ENCODE results near the gene PGAP6. TPM values are rescaled to one million over a fixed set of nuclear protein-coding genes. Genes with fewer than 3 reads are reported as not detected.
"Not testable (repeated sequence)": the region's sequence is repeated elsewhere in the genome, so short reads cannot be mapped to it uniquely, and the experiment has no call there.

Gene PGAP6
- polyA plus RNA-seq, 6 donors from 2014 or later: 7.1 to 24.3 (median 17.2) TPM

DNA sequence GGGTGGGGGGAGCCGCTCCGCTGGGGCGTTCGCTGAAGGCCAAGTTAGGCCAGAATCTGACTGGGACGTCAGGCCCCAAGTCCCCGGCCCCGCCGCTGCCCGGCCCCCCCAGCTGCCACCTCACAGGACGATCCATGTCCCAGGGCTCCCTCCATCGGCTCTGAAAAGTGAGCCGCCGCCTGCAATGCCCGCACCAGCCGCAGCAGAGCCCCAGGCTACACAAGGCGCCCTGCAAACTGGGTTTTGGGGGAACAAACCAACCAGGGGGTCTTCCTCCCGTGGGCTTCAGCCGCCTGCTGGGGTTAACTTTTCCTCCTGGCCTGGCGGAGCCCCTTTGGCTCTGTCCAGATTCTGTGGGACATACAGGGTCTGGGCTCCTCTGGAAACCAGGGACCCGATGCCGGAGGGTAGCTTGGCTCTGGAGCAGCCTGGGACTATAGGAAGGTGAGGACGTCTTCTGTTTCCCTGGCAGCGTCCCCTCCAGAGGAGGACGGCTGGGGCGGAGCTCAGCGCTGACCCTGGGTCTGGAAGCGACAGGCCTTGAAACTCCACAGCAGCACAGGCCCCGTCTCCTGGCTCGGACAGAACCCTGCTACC lies 16.1 kb upstream of the PGAP6 start:
- Mint-ChIP-seq H3K36me3 (no peaks in the 10 kb centered on the region), H3K4me3 (peak overlapping the region; percentile 69 to 96 (median 80)), H3K27ac (peak overlapping the region in 3 of 6 donors; percentile 84 to 94 (median 89)), H3K27me3 (no peaks in the 10 kb centered on the region), H3K4me1 (peaks cover 21 to 44% (median 22%) of the 10 kb centered on the region in 3 donors), H3K9me3 (no peaks in the 10 kb centered on the region)
- ATAC-seq (ENCODE audit: low read depth in 2 of 2) (no peak), DNase-seq (peak; percentile 25)

DNA sequence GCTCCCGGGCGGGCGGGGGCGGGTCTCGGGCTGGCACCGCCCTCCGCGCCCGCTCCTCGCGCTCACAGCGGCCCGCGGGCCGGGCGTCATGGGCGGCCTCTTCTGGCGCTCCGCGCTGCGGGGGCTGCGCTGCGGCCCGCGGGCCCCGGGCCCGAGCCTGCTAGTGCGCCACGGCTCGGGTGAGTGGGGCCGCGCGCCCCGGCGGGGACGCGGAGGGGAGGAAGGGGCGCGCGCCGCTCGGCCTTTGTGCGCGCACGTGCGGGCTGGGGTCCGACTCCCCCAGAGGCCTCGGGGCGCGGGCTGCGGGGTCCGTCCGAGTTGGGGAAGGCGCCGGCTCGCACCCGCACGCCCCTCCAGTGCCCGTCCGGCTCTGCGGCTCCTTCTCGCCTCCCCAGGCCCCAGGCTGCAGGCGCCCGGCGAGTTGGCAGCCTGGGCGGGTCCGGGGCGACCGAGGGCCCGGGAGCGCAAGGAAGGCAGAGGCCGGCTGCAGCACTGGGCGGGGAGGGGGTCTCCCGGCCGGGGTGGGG lies 15.4 kb upstream of the PGAP6 start, which contains the start of gene NME4:
NME4 (plus strand) TSS at position 65 of the 527 bp plus-strand sequence; CDS start at position 89, 24 bp downstream.
- peaks cover 21 to 44% (median 22%) of the 10 kb centered on the region in 3 donors for H3K4me1 Mint-ChIP-seq
- DNase-seq (peak; percentile 25), ATAC-seq (ENCODE audit: low read depth in 2 of 2) (no peak)
- peak within 1 kb of the TSS; percentile 1 to 95 (median 92) for H3K27ac Mint-ChIP-seq
- H3K9me3 Mint-ChIP-seq: no peaks in the 10 kb centered on the region
- H3K27me3 Mint-ChIP-seq: no peaks in the 10 kb centered on the region
- no peaks in the 10 kb centered on the region for H3K36me3 Mint-ChIP-seq
- H3K4me3 Mint-ChIP-seq: peak within 1 kb of the TSS; percentile 82 to 96 (median 92)

DNA sequence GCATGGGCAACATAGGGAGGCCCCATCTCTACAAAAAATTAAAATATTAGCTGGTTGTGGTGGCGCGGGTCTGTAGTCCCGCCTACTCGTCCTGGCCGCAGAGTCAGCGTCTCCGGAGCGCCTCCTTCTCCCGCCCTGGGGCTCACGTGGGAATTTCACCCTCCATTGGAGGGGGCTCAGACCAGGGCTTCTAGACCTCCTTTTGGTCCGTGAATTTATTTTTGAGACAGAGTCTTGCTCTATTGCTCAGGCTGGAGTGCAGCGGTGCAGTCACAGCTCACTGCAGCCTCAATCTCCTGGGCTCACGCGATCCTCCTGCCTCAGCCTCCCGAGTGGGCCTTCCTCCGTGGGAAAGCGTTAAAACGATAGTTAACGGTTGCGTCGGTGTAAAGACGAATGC lies 14.8 kb upstream of the PGAP6 start:
- H3K27ac Mint-ChIP-seq: peak overlapping the region in 5 of 6 donors; percentile 1 to 95 (median 87)
- peak overlapping the region; percentile 82 to 95 (median 91) for H3K4me3 Mint-ChIP-seq
- H3K4me1 Mint-ChIP-seq: peaks cover 21 to 43% (median 22%) of the 10 kb centered on the region in 3 donors
- H3K9me3 Mint-ChIP-seq: no peaks in the 10 kb centered on the region
- DNase-seq (no peak), ATAC-seq (ENCODE audit: low read depth in 2 of 2) (no peak)
- no peaks in the 10 kb centered on the region for H3K36me3 Mint-ChIP-seq
- H3K27me3 Mint-ChIP-seq: no peaks in the 10 kb centered on the region

DNA sequence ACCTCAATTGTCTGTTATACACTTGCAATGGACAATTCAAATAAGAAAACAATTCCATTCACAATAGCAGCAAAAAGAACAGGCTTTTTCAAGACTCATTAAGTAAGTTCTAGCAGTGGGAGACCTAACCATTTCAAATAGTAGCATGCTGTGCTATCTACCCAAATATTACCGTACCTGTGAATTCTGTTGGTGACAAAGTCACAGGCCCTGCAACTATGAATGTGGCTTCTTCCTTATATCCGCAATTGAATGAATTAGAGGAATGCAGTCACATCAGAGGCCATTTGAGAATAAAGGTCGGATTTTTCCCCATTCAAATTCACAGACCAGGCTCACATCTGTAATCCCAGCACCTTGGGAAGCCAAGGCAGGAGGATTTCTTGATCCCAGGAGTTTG lies 14.4 kb upstream of the PGAP6 start:
- H3K9me3 Mint-ChIP-seq: no peaks in the 10 kb centered on the region
- H3K4me1 Mint-ChIP-seq: peaks cover 21 to 43% (median 22%) of the 10 kb centered on the region in 3 donors
- H3K27me3 Mint-ChIP-seq: no peaks in the 10 kb centered on the region
- no peaks in the 10 kb centered on the region for H3K36me3 Mint-ChIP-seq
- peak overlapping the region; percentile 82 to 95 (median 91) for H3K4me3 Mint-ChIP-seq
- no peak for ATAC-seq (ENCODE audit: low read depth in 2 of 2)
- no peak for DNase-seq
- peak overlapping the region in 5 of 6 donors; percentile 1 to 95 (median 87) for H3K27ac Mint-ChIP-seq

DNA sequence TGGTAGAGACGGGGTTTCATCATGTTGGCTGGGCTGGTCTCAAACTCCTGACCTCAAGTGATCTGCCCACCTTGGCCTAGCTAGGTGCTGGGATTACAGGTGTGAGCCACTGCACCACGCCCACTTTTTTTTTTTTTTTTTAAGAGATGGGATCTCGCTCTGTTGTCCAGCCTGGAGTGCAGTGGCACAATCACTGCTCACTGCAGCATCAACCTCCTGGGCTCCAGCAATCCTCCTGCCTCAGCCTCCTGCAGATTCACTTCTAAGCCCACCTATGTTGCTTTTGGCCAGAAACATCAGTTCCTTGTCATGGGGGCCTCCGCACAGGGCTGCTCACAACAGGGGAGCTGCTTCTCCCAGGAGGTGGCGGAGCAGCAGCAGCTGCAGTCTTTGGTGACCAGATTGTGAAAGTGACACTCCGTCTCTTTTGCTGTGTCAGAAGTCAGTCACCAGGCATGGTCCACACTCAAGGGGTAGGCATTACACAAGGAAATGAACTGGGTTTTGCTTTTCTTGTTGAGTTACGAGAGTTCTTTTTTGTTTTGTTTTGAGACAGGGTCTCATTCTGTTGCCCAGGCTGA lies 10.8 kb upstream of the PGAP6 start:
- Mint-ChIP-seq H3K27me3 (no peaks in the 10 kb centered on the region), H3K4me3 (peak overlapping the region in 1 of 8 donors; percentile 21), H3K4me1 (peaks cover 9 to 28% (median 12%) of the 10 kb centered on the region in 3 donors)

DNA sequence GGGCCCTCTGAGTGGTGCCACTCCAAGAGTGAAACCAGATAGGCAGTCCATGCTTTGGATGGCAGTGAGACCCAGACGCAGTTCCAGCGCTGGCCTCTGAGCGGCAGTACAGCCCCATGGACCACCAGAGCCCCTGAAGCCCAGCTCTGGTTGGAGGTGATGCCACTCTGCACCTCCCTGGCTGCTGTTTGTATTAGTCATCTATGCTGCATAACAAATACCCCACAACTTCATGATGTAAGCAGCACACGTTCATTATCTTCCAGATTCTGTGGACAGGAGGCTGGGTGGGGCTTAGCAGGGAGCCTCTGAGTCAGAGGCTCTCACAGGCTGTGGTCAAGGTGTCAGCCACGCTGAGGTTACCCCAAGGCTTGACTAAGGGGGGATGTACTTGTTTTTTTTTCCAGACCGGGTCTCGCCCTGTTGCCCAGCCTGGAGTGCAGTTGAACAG lies 10.1 kb upstream of the PGAP6 start:
- no peaks in the 10 kb centered on the region for H3K9me3 Mint-ChIP-seq
- ATAC-seq (ENCODE audit: low read depth in 2 of 2) (peak; percentile 79 to 87), DNase-seq (peak; percentile 68)
- H3K4me3 Mint-ChIP-seq: peak overlapping the region in 2 of 8 donors; percentile 39 to 56
- H3K36me3 Mint-ChIP-seq: no peaks in the 10 kb centered on the region
- peaks cover 9 to 28% (median 11%) of the 10 kb centered on the region in 3 donors for H3K4me1 Mint-ChIP-seq
- H3K27ac Mint-ChIP-seq: no peak overlapping the region
- no peaks in the 10 kb centered on the region for H3K27me3 Mint-ChIP-seq

More for the DNA sequence above, 10.8 kb upstream of the PGAP6 start:
- Mint-ChIP-seq H3K27ac (no peak overlapping the region), H3K9me3 (no peaks in the 10 kb centered on the region), H3K36me3 (no peaks in the 10 kb centered on the region)
- ATAC-seq (ENCODE audit: low read depth in 2 of 2) (no peak), DNase-seq (no peak)

DNA sequence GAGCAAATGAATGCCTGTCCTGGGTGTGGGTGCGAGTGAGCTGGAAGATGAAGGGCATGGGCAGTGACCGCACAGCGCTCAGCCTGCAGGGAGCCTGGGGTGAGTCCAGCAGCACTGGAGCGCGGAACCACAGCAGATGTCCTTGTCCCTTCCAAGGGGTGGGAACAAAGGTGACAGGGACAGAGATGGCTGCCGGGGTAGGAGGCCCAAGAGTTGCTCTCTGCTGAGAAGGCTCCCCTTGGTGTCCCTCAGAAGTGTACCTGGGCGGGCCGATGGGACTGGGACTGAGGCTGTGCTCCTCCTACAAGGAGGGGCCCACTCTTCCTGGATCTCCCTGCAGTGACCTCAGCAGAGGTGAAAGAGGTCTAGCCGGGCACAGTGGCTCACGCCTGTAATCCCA lies 7.6 kb upstream of the PGAP6 start:
- DNase-seq (no peak), ATAC-seq (ENCODE audit: low read depth in 2 of 2) (no peak)
- Mint-ChIP-seq H3K27me3 (no peaks in the 10 kb centered on the region), H3K9me3 (no peaks in the 10 kb centered on the region), H3K27ac (no peak overlapping the region), H3K4me1 (peaks cover 3 to 12% (median 3%) of the 10 kb centered on the region in 3 donors), H3K4me3 (no peak overlapping the region), H3K36me3 (no peaks in the 10 kb centered on the region)

DNA sequence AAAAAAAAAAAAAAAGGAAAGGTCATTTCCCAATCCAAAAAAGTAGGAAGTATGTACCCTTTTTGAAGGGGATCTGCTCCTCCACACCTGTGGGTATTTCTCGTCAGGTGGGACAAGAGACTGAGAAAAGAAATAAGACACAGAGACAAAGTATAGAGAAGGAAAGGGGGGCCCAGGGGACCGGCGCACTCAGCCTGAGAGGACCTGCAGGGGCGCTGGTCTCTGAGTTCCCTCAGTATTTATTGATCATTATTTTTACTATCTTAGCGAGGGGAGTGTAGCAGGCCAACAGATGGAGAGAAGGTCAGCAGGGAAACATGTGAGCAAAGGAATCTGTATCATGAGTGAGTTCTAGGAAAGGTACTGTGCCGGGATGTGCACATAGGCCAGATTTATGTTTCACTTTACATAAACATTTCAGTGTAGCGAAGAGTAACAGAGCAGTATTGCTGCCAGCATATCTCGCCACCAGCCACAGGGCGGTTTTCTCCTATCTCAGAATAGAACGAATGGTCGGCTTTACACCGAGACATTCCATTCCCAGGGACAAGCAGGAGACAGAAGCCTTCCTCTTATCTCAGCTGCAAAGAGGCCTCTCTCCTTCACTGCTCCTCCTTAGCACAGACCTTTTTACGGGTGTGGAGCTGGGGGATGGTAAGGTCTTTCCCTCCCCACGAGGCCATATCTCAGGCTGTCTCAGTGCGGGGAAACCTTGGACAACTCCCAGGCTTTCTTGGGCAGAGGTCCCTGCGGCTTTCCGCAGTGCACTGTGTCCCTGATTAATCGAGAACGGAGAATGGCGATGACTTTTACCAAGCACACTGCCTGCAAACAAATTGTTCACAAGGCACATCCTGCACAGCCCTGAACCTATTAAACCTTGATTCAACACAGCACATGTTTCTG lies 6.2 kb upstream of the PGAP6 start:
- not testable (repeated sequence) for ATAC-seq (ENCODE audit: low read depth in 2 of 2); DNase-seq; H3K27me3 Mint-ChIP-seq; H3K36me3 Mint-ChIP-seq; H3K9me3 Mint-ChIP-seq
- Mint-ChIP-seq H3K4me3 (peak overlapping the region in 1 of 8 donors; percentile 64), H3K27ac (peak overlapping the region in 2 of 6 donors; percentile 76 to 88), H3K4me1 (peaks cover 9 to 23% (median 17%) of the 10 kb centered on the region in 3 donors)

DNA sequence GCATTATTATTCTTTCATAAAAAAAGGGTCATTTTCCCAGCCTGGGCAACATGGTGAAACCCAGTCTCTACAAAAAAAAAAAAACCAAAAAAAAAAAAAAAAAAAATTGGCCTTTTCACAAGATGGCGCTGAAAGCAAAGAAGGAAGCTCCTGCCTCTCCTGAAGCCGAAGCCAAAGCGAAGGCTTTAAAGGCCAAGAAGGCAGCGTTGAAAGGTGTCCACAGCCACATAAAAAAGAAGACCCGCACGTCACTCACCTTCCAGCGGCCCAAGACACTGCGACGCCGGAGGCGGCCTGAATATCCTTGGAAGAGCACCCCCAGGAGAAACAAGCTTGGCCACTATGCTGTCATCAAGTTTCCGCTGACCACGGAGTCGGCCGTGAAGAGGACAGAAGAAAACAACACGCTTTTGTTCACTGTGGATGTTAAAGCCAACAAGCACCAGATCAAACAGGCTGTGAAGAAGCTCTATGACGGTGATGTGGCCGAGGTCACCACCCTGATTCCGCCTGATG lies 4.9 kb upstream of the PGAP6 start:
- H3K4me3 Mint-ChIP-seq: peak overlapping the region in 2 of 8 donors; percentile 20 to 64
- H3K27ac Mint-ChIP-seq: peak overlapping the region in 2 of 6 donors; percentile 15 to 70

DNA sequence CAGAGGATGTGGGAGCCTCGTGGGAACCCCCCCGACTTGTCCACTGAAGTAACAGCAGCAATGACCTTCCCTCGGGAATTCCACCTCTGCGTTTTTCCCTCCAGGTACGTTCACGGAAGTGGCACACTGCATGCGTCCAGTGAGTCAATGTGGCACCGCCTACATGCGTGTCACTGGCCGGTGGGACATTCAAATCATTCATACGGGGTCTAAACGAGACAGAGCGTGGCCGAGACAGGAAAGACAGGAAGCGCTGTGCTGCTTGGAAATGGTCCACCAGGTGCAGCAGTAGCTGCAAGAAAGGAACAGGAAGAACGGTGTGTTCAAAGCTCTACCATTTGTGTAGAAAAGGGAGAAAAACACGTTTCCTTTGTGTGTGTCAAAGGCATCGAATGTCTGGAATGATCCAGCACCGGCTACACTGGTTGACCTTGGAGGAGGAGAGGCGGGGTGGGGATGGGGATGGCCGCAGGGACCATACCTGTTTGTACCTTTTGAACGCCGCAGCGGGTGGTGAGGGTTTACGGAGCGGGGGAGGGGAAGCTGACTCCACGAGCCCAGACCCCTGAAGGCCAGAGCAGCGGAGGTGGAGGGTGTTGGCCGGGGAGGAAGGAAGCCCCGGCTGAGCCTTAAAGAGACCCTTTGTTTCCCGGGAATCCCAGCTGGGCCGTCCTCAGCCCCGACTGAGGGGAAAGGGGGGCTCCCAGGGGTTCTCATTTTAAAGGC lies 1.7 kb upstream of the PGAP6 start:
- Mint-ChIP-seq H3K27ac (peak overlapping the region; percentile 67 to 98 (median 96)), H3K9me3 (no peaks in the 10 kb centered on the region), H3K4me3 (peak overlapping the region; percentile 70 to 96 (median 96)), H3K36me3 (no peaks in the 10 kb centered on the region), H3K4me1 (peaks cover 12 to 35% (median 26%) of the 10 kb centered on the region in 3 donors), H3K27me3 (no peaks in the 10 kb centered on the region)
- peak; percentile 61 to 76 for ATAC-seq (ENCODE audit: low read depth in 2 of 2)
- DNase-seq: peak; percentile 78

More for the DNA sequence above, 4.9 kb upstream of the PGAP6 start:
- DNase-seq (no peak), ATAC-seq (ENCODE audit: low read depth in 2 of 2) (no peak)
- no peaks in the 10 kb centered on the region for H3K9me3 Mint-ChIP-seq
- H3K4me1 Mint-ChIP-seq: peaks cover 9 to 28% (median 17%) of the 10 kb centered on the region in 3 donors
- no peaks in the 10 kb centered on the region for H3K36me3 Mint-ChIP-seq
- no peaks in the 10 kb centered on the region for H3K27me3 Mint-ChIP-seq

DNA sequence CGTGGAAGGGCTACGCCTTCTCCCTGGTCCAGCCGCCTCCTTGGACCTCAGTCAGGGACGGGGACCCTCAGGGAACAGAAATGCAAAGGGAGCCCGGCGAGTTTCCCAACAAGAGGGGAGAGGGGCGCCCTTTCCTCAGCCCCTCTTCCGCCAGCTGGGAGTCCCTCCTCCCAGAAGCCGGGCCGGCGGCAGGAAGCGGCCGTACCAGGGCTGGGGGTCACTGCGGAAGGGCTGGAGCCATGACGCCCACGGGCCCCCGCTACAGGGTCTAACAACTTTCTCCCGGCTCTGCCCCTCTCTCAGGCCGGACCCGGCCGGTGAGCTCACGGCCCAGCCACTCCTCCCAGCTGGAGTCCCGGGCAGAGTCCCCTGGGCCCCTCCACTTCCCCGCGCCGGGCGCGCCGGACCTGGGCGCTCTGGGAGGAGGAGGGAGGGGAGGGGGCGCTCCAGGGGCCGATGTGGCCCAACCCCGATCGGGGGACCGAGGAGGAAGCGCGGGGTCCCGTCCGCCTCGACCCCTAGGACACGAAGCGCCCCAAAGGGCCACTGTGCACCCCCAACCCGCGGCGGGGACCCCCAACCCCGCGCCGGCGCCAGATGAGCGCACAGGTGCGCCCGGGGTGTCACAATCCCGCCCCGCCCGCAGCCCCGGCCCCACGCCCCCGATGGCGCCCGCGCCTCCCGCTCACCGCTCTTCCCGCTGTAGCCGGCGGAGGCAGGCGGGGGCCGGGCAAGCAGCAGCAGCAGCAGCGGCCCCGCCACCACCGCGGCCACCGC lies 578 bp downstream of the PGAP6 start:
- H3K4me1 Mint-ChIP-seq: peaks cover 10 to 33% (median 26%) of the 10 kb centered on the region in 3 donors
- peak overlapping the region in 1 of 6 donors; percentile 89 for H3K27ac Mint-ChIP-seq
- no peaks in the 10 kb centered on the region for H3K27me3 Mint-ChIP-seq
- no peaks in the 10 kb centered on the region for H3K36me3 Mint-ChIP-seq
- no peaks in the 10 kb centered on the region for H3K9me3 Mint-ChIP-seq
- H3K4me3 Mint-ChIP-seq: peak overlapping the region; percentile 52 to 88 (median 70)
- no peak for DNase-seq
- peak; percentile 14 to 25 for ATAC-seq (ENCODE audit: low read depth in 2 of 2)

DNA sequence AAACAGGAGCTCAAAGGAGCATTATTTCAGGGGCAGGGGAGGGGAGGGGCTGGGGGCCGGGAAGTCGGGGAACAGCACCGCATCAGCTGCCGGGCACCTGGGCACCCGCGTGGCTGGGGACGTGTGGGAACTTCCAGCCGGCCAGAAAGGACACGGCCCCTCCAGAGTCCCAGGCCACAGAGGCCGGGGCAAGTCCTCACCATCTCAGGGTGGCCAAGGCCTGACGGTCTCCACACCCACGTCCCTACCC lies 1.1 kb downstream of the PGAP6 start:
- Mint-ChIP-seq H3K4me3 (peak overlapping the region; percentile 58 to 89 (median 79)), H3K4me1 (peaks cover 9 to 32% (median 26%) of the 10 kb centered on the region in 3 donors), H3K36me3 (no peaks in the 10 kb centered on the region), H3K27me3 (no peaks in the 10 kb centered on the region), H3K27ac (peak overlapping the region in 1 of 6 donors; percentile 89), H3K9me3 (no peaks in the 10 kb centered on the region)
- no peak for DNase-seq
- ATAC-seq (ENCODE audit: low read depth in 2 of 2): no peak

Measured in naive B cell (primary cell).